HepG2 (cell line): ENCODE results near the gene UMOD. TPM values are rescaled to one million over a fixed set of nuclear protein-coding genes. Genes with fewer than 3 reads are reported as not detected.

Experiments
- ATAC-seq: fragments of 200-7000 bp; cut with Tn5 transposase; 3 replicates; pipeline ENCODE4 v1.9.1; 2020; ENCODE audit warnings: mild to moderate bottlenecking, moderate library complexity
- BruUV-seq: library from RNA; stranded (reverse); fragments of 400-500 nt; replicated peaks from 2 replicates; lab custom pipeline; 2021; lab: Mats Ljungman, UMichigan
- CTCF ChIA-PET: fragments of 300-600 bp; formaldehyde crosslinking; extraction: SDS; loops from one replicate; lab custom pipeline; 2021; ENCODE audit warnings: low total read pairs, inconsistent platforms, low intra/inter-chr PET ratio; lab: Yijun Ruan, JAX
- POLR2A ChIA-PET: fragments of 350-600 bp; sonication (Branson Sonifier 250); formaldehyde crosslinking; loops from one replicate; lab custom pipeline; 2020; ENCODE audit warnings: antibody characterized with exemption, inconsistent platforms; lab: Yijun Ruan, JAX
- DNase-seq: peaks from one replicate; pipeline ENCODE4 v3.0.0-alpha.2; 2015; ENCODE audit warnings: low spot score
- FAIRE-seq: peaks from 3 replicates; lab custom pipeline; 2011; peaks lifted over from hg19 to GRCh38; lab: Jason Lieb, UNC
- H2AFZ ChIP-seq: one replicate; pipeline ENCODE4 v1.6.1; 2011; ENCODE audit warnings: low read length, inconsistent platforms
- H3K27ac ChIP-seq: fragments of 300-600 bp; 3 replicates; pipeline ENCODE4 v1.8.0; 2011; ENCODE audit warnings: mixed run types, mild to moderate bottlenecking, mixed read lengths, low read length, inconsistent platforms; ENCODE audit not compliant: insufficient read depth; ENCODE audit errors: extremely low read length
- H3K27me3 ChIP-seq, 2 experiments: fragments of 200-600 bp in 1 of 2; 2 replicates in 1 of 2; 3 replicates in 1 of 2; pipeline versions ENCODE4 v1.6.0 to v1.8.0; 2011; ENCODE audit warnings: low read length in 2 of 2, mild to moderate bottlenecking in 2 of 2, moderate library complexity in 2 of 2, inconsistent platforms in 1 of 2; ENCODE audit not compliant: insufficient read depth in 2 of 2, control insufficient read depth in 1 of 2
- H3K36me3 ChIP-seq, 2 experiments: fragments of 200-600 bp in 1 of 2; replicated peaks in 1 of 2; 2 replicates in 1 of 2; 3 replicates in 1 of 2; pipeline versions ENCODE4 v1.5.1 to v1.8.0; 2011; ENCODE audit warnings: low read length in 2 of 2, inconsistent platforms in 1 of 2; ENCODE audit not compliant: insufficient read depth in 2 of 2, control insufficient read depth in 1 of 2
- H3K4me1 ChIP-seq: 2 replicates; pipeline ENCODE4 v1.5.1; 2012; ENCODE audit warnings: low read length, inconsistent platforms; ENCODE audit not compliant: insufficient read depth
- H3K4me2 ChIP-seq: 2 replicates; pipeline ENCODE4 v1.6.0; 2011; ENCODE audit warnings: low read depth, low read length, inconsistent platforms
- H3K4me3 ChIP-seq, 3 experiments: fragments of 200-600 bp in 1 of 3; sonication (generic), shearing (Covaris generic) in 1 of 3; replicated peaks in 1 of 3; 2 replicates each; pipeline ENCODE4 v1.5.1; 2011 to 2016; ENCODE audit warnings: low read length in 3 of 3, inconsistent platforms in 2 of 3, low read depth in 2 of 3, mild to moderate bottlenecking in 2 of 3, control low read depth in 1 of 3, mixed read lengths in 1 of 3; ENCODE audit not compliant: insufficient read depth in 1 of 3
- H3K79me2 ChIP-seq: one replicate; pipeline ENCODE4 v1.6.1; 2011; ENCODE audit warnings: low read length, inconsistent platforms; ENCODE audit not compliant: insufficient read depth
- H3K9ac ChIP-seq: 2 replicates; pipeline ENCODE4 v1.6.0; 2011; ENCODE audit warnings: mild to moderate bottlenecking, low read depth, low read length, inconsistent platforms; ENCODE audit not compliant: insufficient read depth
- H3K9me3 ChIP-seq: 2 replicates; pipeline ENCODE4 v1.5.1; 2012; ENCODE audit warnings: mild to moderate bottlenecking, low read length
- H4K20me1 ChIP-seq: 2 replicates; pipeline ENCODE4 v1.6.0; 2011; ENCODE audit warnings: inconsistent platforms, mild to moderate bottlenecking, low read length, moderate library complexity; ENCODE audit not compliant: insufficient read depth
- FOSL2 ChIP-seq: sonication (generic); formaldehyde crosslinking; IDR thresholded peaks from 2 replicates; pipeline ENCODE4 v1.4.0; 2020; ENCODE audit warnings: missing genetic modification reagents
- SUZ12 ChIP-seq: fragments of 150-350 bp; IDR thresholded peaks from 2 replicates; pipeline ENCODE4 v1.6.1; 2014; ENCODE audit warnings: low read depth, low read length
- ZNF329 ChIP-seq: sonication (generic); formaldehyde crosslinking; IDR thresholded peaks from 2 replicates; pipeline ENCODE4 v1.9.0; 2021; ENCODE audit warnings: low read depth, mild to moderate bottlenecking, missing genetic modification reagents
- ZNF678 ChIP-seq: sonication (generic); formaldehyde crosslinking; IDR thresholded peaks from 2 replicates; pipeline ENCODE4 v1.4.0; 2020; ENCODE audit warnings: mild to moderate bottlenecking, missing genetic modification reagents
- ZNF788 ChIP-seq: sonication (generic); formaldehyde crosslinking; IDR thresholded peaks from 2 replicates; pipeline ENCODE4 v1.5.0; 2020; ENCODE audit warnings: mild to moderate bottlenecking, missing genetic modification reagents, borderline replicate concordance
- WGBS: methylation state at CpG from one replicate; pipeline ENCODE4 v1.1.6; 2017; ENCODE audit warnings: low lambda C conversion rate; 5-methylcytosine and 5-hydroxymethylcytosine counted together
- in situ Hi-C: cut with HindIII; loops from 2 replicates; pipeline ENCODE4 v1.10.0; 2017; ENCODE audit warnings: low pct_unique_long_range_greater_than_20kb; ENCODE audit not compliant: extremely low pct_ligation_motif_present
- intact Hi-C: fragments of 100-400 bp; cut with micrococcal nuclease; formaldehyde crosslinking; loops from one replicate; pipeline ENCODE4 v1.10.0; 2022; ENCODE audit not compliant: unreplicated experiment
- polyA plus RNA-seq, 8 experiments: library from polyadenylated mRNA; depleted of rRNA in 3 of 8; stranded (reverse) in 7 of 8; unstranded in 1 of 8; fragments of >200 nt; fragmentation: Illumina TruSeq in 4 of 8; extraction: Trizol in 4 of 8; gene quantifications; 2 replicates each; pipeline versions ENCODE4 v1.2.1 to v1.2.3, GENCODE V29; 2011 to 2016; ENCODE audit warnings: low read depth in 4 of 8, missing spikeins in 1 of 8, mixed read lengths in 1 of 8; ENCODE audit not compliant: insufficient read depth in 1 of 8
- total RNA-seq, 5 experiments: library from RNA; depleted of rRNA; stranded (reverse); fragments of >200 nt; fragmentation: Illumina TruSeq; extraction: Trizol; gene quantifications; 2 replicates each; pipeline ENCODE4 v1.2.3, GENCODE V29; 2016; ENCODE audit warnings: low read depth in 1 of 5
- TF ChIP-seq, protein P1 (sequence below): sonication (generic); formaldehyde crosslinking; IDR thresholded peaks from 2 replicates; pipeline ENCODE4 v1.5.1; 2020; ENCODE audit warnings: mild to moderate bottlenecking, missing genetic modification reagents, borderline replicate concordance
- TF ChIP-seq, protein P2 (sequence below): IDR thresholded peaks from 2 replicates; pipeline ENCODE4 v1.6.1; 2016; ENCODE audit warnings: control low read depth
- TF ChIP-seq, protein P3 (sequence below): fragments of 450-650 bp; IDR thresholded peaks from 2 replicates; pipeline ENCODE4 v1.6.1; 2016
- TF ChIP-seq, protein P4 (sequence below): sonication (generic); formaldehyde crosslinking; IDR thresholded peaks from 2 replicates; pipeline ENCODE4 v1.4.0; 2020; ENCODE audit warnings: missing genetic modification reagents

UMOD gene
- total and polyA plus RNA-seq, 2 of the 13 experiments (the other 11 are each of a cell fraction or from before 2014, with no cell fraction given), result not detected

DNA sequence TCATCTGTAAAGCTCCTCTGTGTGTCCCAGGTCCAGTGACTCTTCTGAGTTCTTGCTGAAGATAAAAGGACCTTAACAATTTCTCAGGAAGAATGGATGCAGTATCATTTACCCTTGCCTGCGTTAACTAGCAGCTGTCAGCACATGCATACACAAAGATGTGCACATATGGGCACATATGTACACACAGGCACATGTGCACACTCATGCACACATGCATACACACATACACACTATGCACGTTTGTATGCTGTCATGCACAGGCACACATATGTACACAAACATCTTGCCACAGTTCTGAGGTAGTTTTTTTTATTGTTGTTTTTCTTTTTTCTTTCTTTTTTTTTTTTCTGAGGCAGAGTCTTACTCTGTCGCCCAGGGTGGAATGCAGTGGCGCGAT lies 50.1 kb downstream of the UMOD start:
- DNase-seq, result no peak
- Histone ChIP-seq H3K4me3 (no peak overlapping the region), H3K9ac (no peak overlapping the region), H4K20me1 (no peaks in the 10 kb centered on the region), H3K36me3 (no peaks in the 10 kb centered on the region), H3K27me3 (no peaks in the 10 kb centered on the region), H3K27ac (no peak overlapping the region), H3K9me3 (no peaks in the 10 kb centered on the region), H3K79me2 (no peaks in the 10 kb centered on the region), H3K4me2 (no peak overlapping the region), H3K4me1 (no peaks in the 10 kb centered on the region), H2AFZ (no peak overlapping the region)
- no TSS peak for BruUV-seq
- TF ChIP-seq ZNF329 (CRISPR knock-in tag), result no peak
- TF ChIP-seq, protein P1, sequence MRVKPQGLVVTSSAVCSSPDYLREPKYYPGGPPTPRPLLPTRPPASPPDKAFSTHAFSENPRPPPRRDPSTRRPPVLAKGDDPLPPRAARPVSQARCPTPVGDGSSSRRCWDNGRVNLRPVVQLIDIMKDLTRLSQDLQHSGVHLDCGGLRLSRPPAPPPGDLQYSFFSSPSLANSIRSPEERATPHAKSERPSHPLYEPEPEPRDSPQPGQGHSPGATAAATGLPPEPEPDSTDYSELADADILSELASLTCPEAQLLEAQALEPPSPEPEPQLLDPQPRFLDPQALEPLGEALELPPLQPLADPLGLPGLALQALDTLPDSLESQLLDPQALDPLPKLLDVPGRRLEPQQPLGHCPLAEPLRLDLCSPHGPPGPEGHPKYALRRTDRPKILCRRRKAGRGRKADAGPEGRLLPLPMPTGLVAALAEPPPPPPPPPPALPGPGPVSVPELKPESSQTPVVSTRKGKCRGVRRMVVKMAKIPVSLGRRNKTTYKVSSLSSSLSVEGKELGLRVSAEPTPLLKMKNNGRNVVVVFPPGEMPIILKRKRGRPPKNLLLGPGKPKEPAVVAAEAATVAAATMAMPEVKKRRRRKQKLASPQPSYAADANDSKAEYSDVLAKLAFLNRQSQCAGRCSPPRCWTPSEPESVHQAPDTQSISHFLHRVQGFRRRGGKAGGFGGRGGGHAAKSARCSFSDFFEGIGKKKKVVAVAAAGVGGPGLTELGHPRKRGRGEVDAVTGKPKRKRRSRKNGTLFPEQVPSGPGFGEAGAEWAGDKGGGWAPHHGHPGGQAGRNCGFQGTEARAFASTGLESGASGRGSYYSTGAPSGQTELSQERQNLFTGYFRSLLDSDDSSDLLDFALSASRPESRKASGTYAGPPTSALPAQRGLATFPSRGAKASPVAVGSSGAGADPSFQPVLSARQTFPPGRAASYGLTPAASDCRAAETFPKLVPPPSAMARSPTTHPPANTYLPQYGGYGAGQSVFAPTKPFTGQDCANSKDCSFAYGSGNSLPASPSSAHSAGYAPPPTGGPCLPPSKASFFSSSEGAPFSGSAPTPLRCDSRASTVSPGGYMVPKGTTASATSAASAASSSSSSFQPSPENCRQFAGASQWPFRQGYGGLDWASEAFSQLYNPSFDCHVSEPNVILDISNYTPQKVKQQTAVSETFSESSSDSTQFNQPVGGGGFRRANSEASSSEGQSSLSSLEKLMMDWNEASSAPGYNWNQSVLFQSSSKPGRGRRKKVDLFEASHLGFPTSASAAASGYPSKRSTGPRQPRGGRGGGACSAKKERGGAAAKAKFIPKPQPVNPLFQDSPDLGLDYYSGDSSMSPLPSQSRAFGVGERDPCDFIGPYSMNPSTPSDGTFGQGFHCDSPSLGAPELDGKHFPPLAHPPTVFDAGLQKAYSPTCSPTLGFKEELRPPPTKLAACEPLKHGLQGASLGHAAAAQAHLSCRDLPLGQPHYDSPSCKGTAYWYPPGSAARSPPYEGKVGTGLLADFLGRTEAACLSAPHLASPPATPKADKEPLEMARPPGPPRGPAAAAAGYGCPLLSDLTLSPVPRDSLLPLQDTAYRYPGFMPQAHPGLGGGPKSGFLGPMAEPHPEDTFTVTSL (CRISPR knock-in tag), result no peak
- TF ChIP-seq, protein P2, sequence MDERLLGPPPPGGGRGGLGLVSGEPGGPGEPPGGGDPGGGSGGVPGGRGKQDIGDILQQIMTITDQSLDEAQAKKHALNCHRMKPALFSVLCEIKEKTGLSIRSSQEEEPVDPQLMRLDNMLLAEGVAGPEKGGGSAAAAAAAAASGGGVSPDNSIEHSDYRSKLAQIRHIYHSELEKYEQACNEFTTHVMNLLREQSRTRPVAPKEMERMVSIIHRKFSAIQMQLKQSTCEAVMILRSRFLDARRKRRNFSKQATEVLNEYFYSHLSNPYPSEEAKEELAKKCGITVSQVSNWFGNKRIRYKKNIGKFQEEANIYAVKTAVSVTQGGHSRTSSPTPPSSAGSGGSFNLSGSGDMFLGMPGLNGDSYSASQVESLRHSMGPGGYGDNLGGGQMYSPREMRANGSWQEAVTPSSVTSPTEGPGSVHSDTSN (CRISPR knock-in tag), result no peak
- TF ChIP-seq, protein P3, sequence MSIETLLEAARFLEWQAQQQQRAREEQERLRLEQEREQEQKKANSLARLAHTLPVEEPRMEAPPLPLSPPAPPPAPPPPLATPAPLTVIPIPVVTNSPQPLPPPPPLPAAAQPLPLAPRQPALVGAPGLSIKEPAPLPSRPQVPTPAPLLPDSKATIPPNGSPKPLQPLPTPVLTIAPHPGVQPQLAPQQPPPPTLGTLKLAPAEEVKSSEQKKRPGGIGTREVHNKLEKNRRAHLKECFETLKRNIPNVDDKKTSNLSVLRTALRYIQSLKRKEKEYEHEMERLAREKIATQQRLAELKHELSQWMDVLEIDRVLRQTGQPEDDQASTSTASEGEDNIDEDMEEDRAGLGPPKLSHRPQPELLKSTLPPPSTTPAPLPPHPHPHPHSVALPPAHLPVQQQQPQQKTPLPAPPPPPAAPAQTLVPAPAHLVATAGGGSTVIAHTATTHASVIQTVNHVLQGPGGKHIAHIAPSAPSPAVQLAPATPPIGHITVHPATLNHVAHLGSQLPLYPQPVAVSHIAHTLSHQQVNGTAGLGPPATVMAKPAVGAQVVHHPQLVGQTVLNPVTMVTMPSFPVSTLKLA, result peak; percentile 81
- no peak for TF ChIP-seq ZNF678
- TF ChIP-seq, protein P4, sequence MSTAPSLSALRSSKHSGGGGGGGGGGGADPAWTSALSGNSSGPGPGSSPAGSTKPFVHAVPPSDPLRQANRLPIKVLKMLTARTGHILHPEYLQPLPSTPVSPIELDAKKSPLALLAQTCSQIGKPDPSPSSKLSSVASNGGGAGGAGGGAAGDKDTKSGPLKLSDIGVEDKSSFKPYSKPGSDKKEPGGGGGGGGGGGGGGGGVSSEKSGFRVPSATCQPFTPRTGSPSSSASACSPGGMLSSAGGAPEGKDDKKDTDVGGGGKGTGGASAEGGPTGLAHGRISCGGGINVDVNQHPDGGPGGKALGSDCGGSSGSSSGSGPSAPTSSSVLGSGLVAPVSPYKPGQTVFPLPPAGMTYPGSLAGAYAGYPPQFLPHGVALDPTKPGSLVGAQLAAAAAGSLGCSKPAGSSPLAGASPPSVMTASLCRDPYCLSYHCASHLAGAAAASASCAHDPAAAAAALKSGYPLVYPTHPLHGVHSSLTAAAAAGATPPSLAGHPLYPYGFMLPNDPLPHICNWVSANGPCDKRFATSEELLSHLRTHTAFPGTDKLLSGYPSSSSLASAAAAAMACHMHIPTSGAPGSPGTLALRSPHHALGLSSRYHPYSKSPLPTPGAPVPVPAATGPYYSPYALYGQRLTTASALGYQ (CRISPR knock-in tag), result no peak
- no peak for TF ChIP-seq ZNF788 (CRISPR knock-in tag)
- TF ChIP-seq FOSL2 (CRISPR knock-in tag), result no peak
- TF ChIP-seq SUZ12, result no peak
- ChIA-PET CTCF (interaction anchor here (4.1 kb wide), 1 partner anchor 395 kb away, joined by 71 read pairs; no protein-coding TSS in a partner anchor), POLR2A (no interaction called here)
- in situ Hi-C loops, result loop anchor here (5.0 to 25.0 kb wide), 2 partner anchors 395 to 715 kb away; no protein-coding TSS in a partner anchor
- no peak for FAIRE-seq
- intact Hi-C loops, result loop anchor here (10.0 kb wide), 1 partner anchor 698 kb away; no protein-coding TSS in a partner anchor
- ATAC-seq, result no peak
- WGBS, result 3% methylated on average over 5 of the region's 5 CpGs
